Activated naive CD4-positive, alpha-beta T cell treated with anti-CD3 and anti-CD28 coated beads, Interleukin-2, amount 10 ng/mL, durations not matched to agents 7 days and 5 days (primary cell): ENCODE results near the gene REST.
A peak's percentile ranks its signal among the peaks of the same experiment; 100 is the strongest.
"Not testable (repeated sequence)": the region's sequence is repeated elsewhere in the genome, so short reads cannot be mapped to it uniquely, and the experiment has no call there.

ENCODE experiments used
- CTCF ChIA-PET: fragments of 350-600 bp; sonication (Branson Sonifier 250); formaldehyde crosslinking; loops from one replicate; lab custom pipeline; 2021; ENCODE audit warnings: antibody characterized with exemption; lab: Charles Lee
- DNase-seq: peaks from one replicate; pipeline ENCODE4 v3.0.0-alpha.2; 2020
- H3K27ac Mint-ChIP-seq: one replicate; pipeline ENCODE4 v1.8.0; 2021; ENCODE audit warnings: mild to moderate bottlenecking, moderate library complexity, mixed read lengths
- H3K27me3 Mint-ChIP-seq: one replicate; pipeline ENCODE4 v1.8.0; 2021; ENCODE audit warnings: mild to moderate bottlenecking, mixed read lengths
- H3K36me3 Mint-ChIP-seq: one replicate; pipeline ENCODE4 v1.8.0; 2021; ENCODE audit warnings: mixed read lengths
- H3K4me1 Mint-ChIP-seq: one replicate; pipeline ENCODE4 v1.8.0; 2021; ENCODE audit warnings: mixed read lengths
- H3K4me3 Mint-ChIP-seq: one replicate; pipeline ENCODE4 v1.8.0; 2021; ENCODE audit warnings: mild to moderate bottlenecking, moderate library complexity, mixed read lengths
- H3K9me3 Mint-ChIP-seq: one replicate; pipeline ENCODE4 v1.8.0; 2021; ENCODE audit warnings: mixed read lengths

REST gene

GRCh38 chr4:56892691-56893090, 15.0 kb upstream of the REST start:
- H3K4me3 Mint-ChIP-seq, result no peak overlapping the region
- no peak overlapping the region for H3K27ac Mint-ChIP-seq
- DNase-seq, result no peak
- H3K9me3 Mint-ChIP-seq, result no peaks in the 10 kb centered on the region
- H3K27me3 Mint-ChIP-seq, result no peaks in the 10 kb centered on the region
- H3K4me1 Mint-ChIP-seq, result no peaks in the 10 kb centered on the region
- CTCF ChIA-PET, result interaction anchor here (1.2 kb wide), 1 partner anchor 10 kb away, joined by 3 read pairs; no protein-coding TSS in a partner anchor
- H3K36me3 Mint-ChIP-seq, result no peaks in the 10 kb centered on the region

GRCh38 chr4:56897842-56898241, 9.9 kb upstream of the REST start:
- H3K9me3 Mint-ChIP-seq, H3K36me3 Mint-ChIP-seq, H3K27me3 Mint-ChIP-seq, CTCF ChIA-PET, H3K4me3 Mint-ChIP-seq, DNase-seq, H3K27ac Mint-ChIP-seq, H3K4me1 Mint-ChIP-seq: not testable (repeated sequence)

GRCh38 chr4:56900186-56900585, 7.5 kb upstream of the REST start:
- H3K36me3 Mint-ChIP-seq, H3K27me3 Mint-ChIP-seq, CTCF ChIA-PET, H3K27ac Mint-ChIP-seq, H3K9me3 Mint-ChIP-seq, DNase-seq, H3K4me1 Mint-ChIP-seq, H3K4me3 Mint-ChIP-seq: not testable (repeated sequence)

- H3K27me3 Mint-ChIP-seq, result peaks cover 10% of the 10 kb centered on the region
- no peak for DNase-seq
- H3K4me3 Mint-ChIP-seq, result no peak overlapping the region
- CTCF ChIA-PET, result interaction anchor here (1.4 kb wide), 1 partner anchor 11 kb away, joined by 3 read pairs; no protein-coding TSS in a partner anchor
- no peaks in the 10 kb centered on the region for H3K9me3 Mint-ChIP-seq
- H3K4me1 Mint-ChIP-seq, result peaks cover 14% of the 10 kb centered on the region
- no peaks in the 10 kb centered on the region for H3K36me3 Mint-ChIP-seq
- H3K27ac Mint-ChIP-seq, result no peak overlapping the region
Measured at GRCh38 chr4:56902703-56903102, 5.0 kb upstream of the REST start.

- Mint-ChIP-seq H3K4me3 (no peak overlapping the region), H3K27ac (no peak overlapping the region), H3K4me1 (peaks cover 24% of the 10 kb centered on the region), H3K9me3 (no peaks in the 10 kb centered on the region), H3K36me3 (peaks cover 12% of the 10 kb centered on the region), H3K27me3 (peaks cover 10% of the 10 kb centered on the region)
- CTCF ChIA-PET, result no interaction called here
- DNase-seq, result no peak
Measured at GRCh38 chr4:56905796-56906195, 1.9 kb upstream of the REST start.

GRCh38 chr4:56906489-56907393, 959 bp upstream of the REST start:
- Mint-ChIP-seq H3K27me3 (peaks cover 7% of the 10 kb centered on the region), H3K27ac (peak overlapping the region; percentile 87), H3K9me3 (no peaks in the 10 kb centered on the region), H3K4me1 (peaks cover 34% of the 10 kb centered on the region), H3K4me3 (peak overlapping the region; percentile 78), H3K36me3 (peaks cover 21% of the 10 kb centered on the region)
- peak; percentile 33 for DNase-seq
- CTCF ChIA-PET, result no interaction called here

- H3K4me3 Mint-ChIP-seq, result peak overlapping the region; percentile 87
- peak overlapping the region; percentile 96 for H3K27ac Mint-ChIP-seq
- DNase-seq, result peak; percentile 77
- H3K27me3 Mint-ChIP-seq, result peaks cover 7% of the 10 kb centered on the region
- CTCF ChIA-PET, result interaction anchor here (1.1 to 2.1 kb wide), 4 partner anchors 52 to 473 kb away, joined by 3 to 10 read pairs (median 3); partner anchors contain the start of genes NOA1, PAICS, POLR2B and PPAT
- no peaks in the 10 kb centered on the region for H3K9me3 Mint-ChIP-seq
- H3K36me3 Mint-ChIP-seq, result peaks cover 25% of the 10 kb centered on the region
- H3K4me1 Mint-ChIP-seq, result peaks cover 43% of the 10 kb centered on the region
Measured at GRCh38 chr4:56908206-56909085, 746 bp downstream of the REST start.

GRCh38 chr4:56909086-56909894, 1.6 kb downstream of the REST start:
- Mint-ChIP-seq H3K27me3 (peaks cover 7% of the 10 kb centered on the region), H3K36me3 (peaks cover 28% of the 10 kb centered on the region), H3K4me3 (peak overlapping the region; percentile 87), H3K27ac (peak overlapping the region; percentile 96), H3K4me1 (peaks cover 50% of the 10 kb centered on the region), H3K9me3 (no peaks in the 10 kb centered on the region)
- peak; percentile 74 for DNase-seq
- CTCF ChIA-PET, result interaction anchor here (1.1 to 2.1 kb wide), 4 partner anchors 51 to 474 kb away, joined by 3 to 10 read pairs (median 3); partner anchors contain the start of genes NOA1, PAICS, POLR2B and PPAT

GRCh38 chr4:56910172-56910967, 2.7 kb downstream of the REST start:
- Mint-ChIP-seq H3K9me3 (no peaks in the 10 kb centered on the region), H3K4me3 (peak overlapping the region; percentile 87), H3K27me3 (peaks cover 7% of the 10 kb centered on the region), H3K36me3 (peaks cover 31% of the 10 kb centered on the region), H3K4me1 (peaks cover 54% of the 10 kb centered on the region), H3K27ac (peak overlapping the region; percentile 96)
- CTCF ChIA-PET, result interaction anchor here (1.1 to 2.1 kb wide), 2 partner anchors 68 to 72 kb away, joined by 3 to 10 read pairs; partner anchors contain the start of genes NOA1 and POLR2B
- DNase-seq, result no peak

GRCh38 chr4:56914336-56914735, 6.6 kb downstream of the REST start:
- no peaks in the 10 kb centered on the region for H3K27me3 Mint-ChIP-seq
- no peak overlapping the region for H3K27ac Mint-ChIP-seq
- peaks cover 51% of the 10 kb centered on the region for H3K4me1 Mint-ChIP-seq
- H3K9me3 Mint-ChIP-seq, result no peaks in the 10 kb centered on the region
- CTCF ChIA-PET, result interaction anchor here (0.9 kb wide), 1 partner anchor 46 kb away, joined by 3 read pairs; no protein-coding TSS in a partner anchor
- H3K4me3 Mint-ChIP-seq, result no peak overlapping the region
- H3K36me3 Mint-ChIP-seq, result peaks cover 43% of the 10 kb centered on the region
- DNase-seq, result no peak

GRCh38 chr4:56914977-56915376, 7.3 kb downstream of the REST start:
- peaks cover 49% of the 10 kb centered on the region for H3K4me1 Mint-ChIP-seq
- peaks cover 42% of the 10 kb centered on the region for H3K36me3 Mint-ChIP-seq
- CTCF ChIA-PET, result interaction anchor here (0.9 kb wide), 1 partner anchor 46 kb away, joined by 3 read pairs; no protein-coding TSS in a partner anchor
- H3K27me3 Mint-ChIP-seq, DNase-seq, H3K4me3 Mint-ChIP-seq, H3K9me3 Mint-ChIP-seq, H3K27ac Mint-ChIP-seq: not testable (repeated sequence)

- Mint-ChIP-seq H3K4me1 (peaks cover 8% of the 10 kb centered on the region), H3K27ac (no peak overlapping the region), H3K27me3 (no peaks in the 10 kb centered on the region), H3K36me3 (peaks cover 53% of the 10 kb centered on the region), H3K9me3 (no peaks in the 10 kb centered on the region), H3K4me3 (no peak overlapping the region)
- CTCF ChIA-PET, result no interaction called here
- DNase-seq, result no peak
Measured at GRCh38 chr4:56927196-56927595, 19.5 kb downstream of the REST start.

GRCh38 chr4:56930638-56931037, 22.9 kb downstream of the REST start:
- no peak for DNase-seq
- Mint-ChIP-seq H3K9me3 (no peaks in the 10 kb centered on the region), H3K27ac (no peak overlapping the region), H3K4me3 (no peak overlapping the region), H3K27me3 (no peaks in the 10 kb centered on the region), H3K36me3 (peaks cover 44% of the 10 kb centered on the region), H3K4me1 (peaks cover 8% of the 10 kb centered on the region)
- CTCF ChIA-PET, result no interaction called here
